ENCODE measurements around the gene ADCK1. TPM values are rescaled to one million over a fixed set of nuclear protein-coding genes. Genes with fewer than 3 reads are reported as not detected.
"Not testable (repeated sequence)": the region's sequence is repeated elsewhere in the genome, so short reads cannot be mapped to it uniquely, and the experiment has no call there.

ADCK1 gene
- total RNA-seq, 4 donors from 2014 or later, result 3.8 to 11.1 (median 6.8) TPM

- Histone ChIP-seq H3K4me1 (no peaks in the 10 kb centered on the region), H3K27ac (no peak overlapping the region), H3K4me3 (no peak overlapping the region), H3K9me3 (no peaks in the 10 kb centered on the region), H3K36me3 (no peaks in the 10 kb centered on the region), H3K27me3 (peaks cover 25% of the 10 kb centered on the region)
- whole genome bisulfite sequencing, 2 donors (ENCODE audit: low coverage in 1 of 2), result 48 to 50% methylated on average over 4 of the region's 4 CpGs
- TF ChIP-seq EP300 (IDR thresholded peaks at IDR 0.05) (no peak), CTCF (IDR thresholded peaks at IDR 0.05) (no peak), POLR2A (IDR thresholded peaks at IDR 0.05) (no peak), POLR2AphosphoS5 (IDR thresholded peaks at IDR 0.05) (no peak)
- ATAC-seq, result no peak
These were observed 13.8 kb upstream of the ADCK1 start for GRCh38 chr14:77786148-77786547.

DNA sequence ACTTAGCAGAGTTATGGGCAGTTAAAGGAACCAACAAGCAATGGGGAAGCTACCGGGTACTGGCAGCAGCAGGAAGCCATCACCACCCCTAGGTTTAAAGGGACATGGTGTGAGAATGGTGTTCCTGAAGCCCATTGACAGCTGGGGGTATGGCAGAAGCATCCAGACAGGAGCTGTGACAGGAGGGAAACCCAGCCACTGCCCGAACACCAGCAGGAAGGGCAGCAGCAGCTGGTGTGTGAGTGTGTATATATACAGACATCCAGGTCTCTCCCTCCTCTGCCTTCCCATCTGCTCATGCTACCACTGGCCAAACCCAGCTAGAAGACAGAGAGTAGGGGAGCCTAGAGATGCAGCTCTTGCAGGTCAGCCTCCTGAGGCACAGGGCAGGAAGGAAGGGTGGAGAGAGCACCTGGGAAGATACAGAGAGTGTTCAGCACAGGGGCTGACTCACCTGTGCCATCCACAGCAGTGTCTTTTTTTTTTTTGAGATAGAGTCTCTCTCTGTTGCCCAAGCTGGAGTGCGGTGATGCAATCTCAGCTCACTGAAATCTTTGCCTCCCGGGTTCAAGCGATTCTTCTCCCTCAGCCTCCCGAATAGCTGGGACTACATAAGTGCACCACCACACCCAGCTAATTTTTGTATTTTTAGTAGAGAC lies 9.2 kb upstream of the ADCK1 start:
- Histone ChIP-seq H3K27ac (no peak overlapping the region), H3K27me3 (peaks cover 29% of the 10 kb centered on the region), H3K36me3 (no peaks in the 10 kb centered on the region), H3K4me1 (no peaks in the 10 kb centered on the region), H3K9me3 (no peaks in the 10 kb centered on the region), H3K4me3 (no peak overlapping the region)
- 64 to 69% methylated on average over 6 of the region's 6 CpGs for WGBS, 2 donors (ENCODE audit: low coverage in 1 of 2)
- TF ChIP-seq POLR2AphosphoS5 (IDR thresholded peaks at IDR 0.05) (no peak), POLR2A (IDR thresholded peaks at IDR 0.05) (no peak), CTCF (IDR thresholded peaks at IDR 0.05) (no peak), EP300 (IDR thresholded peaks at IDR 0.05) (no peak)
- no peak for ATAC-seq

DNA sequence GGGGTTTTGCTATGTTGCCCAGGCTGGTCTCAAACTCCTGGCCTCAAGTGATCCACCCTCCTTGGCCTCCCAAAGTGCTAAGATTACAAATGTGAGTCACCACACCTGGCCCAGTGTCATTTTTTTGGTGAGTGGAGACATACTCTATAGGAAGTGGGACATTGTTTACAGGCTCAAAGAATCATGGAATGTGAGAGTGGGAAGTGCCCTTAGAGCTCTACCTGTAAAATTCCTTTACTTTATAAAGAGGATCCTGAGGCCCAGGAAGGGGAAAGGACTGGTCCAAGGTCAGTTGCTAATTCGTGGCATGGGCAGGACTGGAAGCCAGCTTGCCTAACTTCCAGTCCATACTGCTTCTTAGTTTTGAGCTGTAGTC lies 8.7 kb upstream of the ADCK1 start:
- TF ChIP-seq EP300 (IDR thresholded peaks at IDR 0.05), result no peak
- no peak for TF ChIP-seq CTCF (IDR thresholded peaks at IDR 0.05)
- TF ChIP-seq POLR2A (IDR thresholded peaks at IDR 0.05), result no peak
- TF ChIP-seq POLR2AphosphoS5 (IDR thresholded peaks at IDR 0.05), result no peak
- peaks cover 34% of the 10 kb centered on the region for H3K27me3 ChIP-seq
- no peaks in the 10 kb centered on the region for H3K9me3 ChIP-seq
- no peak for ATAC-seq
- no peaks in the 10 kb centered on the region for H3K36me3 ChIP-seq
- H3K27ac ChIP-seq, result no peak overlapping the region
- no peak overlapping the region for H3K4me3 ChIP-seq
- no peaks in the 10 kb centered on the region for H3K4me1 ChIP-seq
- 40 to 83% methylated on average over 1 of the region's 1 CpG for WGBS, 2 donors (ENCODE audit: low coverage in 1 of 2)

GRCh38 chr14:77793255-77793654 lies 6.7 kb upstream of the ADCK1 start:
- 100% methylated on average over 3 of the region's 3 CpGs; no CpG with 5 or more reads in 1 of the 2 donors for WGBS, 2 donors (ENCODE audit: low coverage in 1 of 2)

GRCh38 chr14:77794357-77794756 lies 5.6 kb upstream of the ADCK1 start:
- TF ChIP-seq POLR2A (IDR thresholded peaks at IDR 0.05), result no peak
- TF ChIP-seq POLR2AphosphoS5 (IDR thresholded peaks at IDR 0.05), result no peak
- no peak for TF ChIP-seq CTCF (IDR thresholded peaks at IDR 0.05)
- TF ChIP-seq EP300 (IDR thresholded peaks at IDR 0.05), result no peak
- H3K27ac ChIP-seq, result no peak overlapping the region
- WGBS, 2 donors (ENCODE audit: low coverage in 1 of 2), result 67 to 80% methylated on average over 2 to 4 of the region's 4 CpGs

More at GRCh38 chr14:77793255-77793654, 6.7 kb upstream of the ADCK1 start:
- H3K27me3 ChIP-seq, result peaks cover 28% of the 10 kb centered on the region
- not testable (repeated sequence) for ATAC-seq, H3K36me3 ChIP-seq, H3K9me3 ChIP-seq, H3K4me3 ChIP-seq, H3K4me1 ChIP-seq, H3K27ac ChIP-seq

GRCh38 chr14:77799456-77799855 lies 453 bp upstream of the ADCK1 start:
- 66 to 70% methylated on average over 10 to 12 of the region's 13 CpGs for WGBS, 2 donors (ENCODE audit: low coverage in 1 of 2)

More at GRCh38 chr14:77794357-77794756, 5.6 kb upstream of the ADCK1 start:
- H3K4me1 ChIP-seq, result peaks cover 0 to 2% (median 0%) of the 10 kb centered on the region in 3 donors
- no peak overlapping the region for H3K4me3 ChIP-seq
- no peaks in the 10 kb centered on the region for H3K36me3 ChIP-seq
- ATAC-seq, result no peak
- peaks cover 24% of the 10 kb centered on the region for H3K27me3 ChIP-seq
- no peaks in the 10 kb centered on the region for H3K9me3 ChIP-seq

More at GRCh38 chr14:77799456-77799855, 453 bp upstream of the ADCK1 start:
- ATAC-seq, H3K27me3 ChIP-seq, H3K9me3 ChIP-seq, H3K36me3 ChIP-seq: not testable (repeated sequence)
- Histone ChIP-seq H3K4me1 (peaks cover 0 to 14% (median 3%) of the 10 kb centered on the region in 3 donors), H3K27ac (peak overlapping the region in 3 of 4 donors; percentile 90 to 93 (median 90)), H3K4me3 (peak overlapping the region; percentile 54 to 94)
